SK-N-MC (cell line): ENCODE results near the gene NBEA.

Experiments
- EZH2 ChIP-seq: fragments of 200-600 bp; sonication (generic); IDR thresholded peaks from one replicate; pipeline ENCODE4 v1.6.1; 2017; ENCODE audit warnings: antibody characterized with exemption
- FOXP2 ChIP-seq: optimal IDR thresholded peaks from 2 replicates; pipeline ENCODE3; 2011; ENCODE audit warnings: mild to moderate bottlenecking, moderate library complexity; ENCODE audit not compliant: insufficient read depth; ENCODE audit errors: extremely low read length, control extremely low read depth
- POLR2AphosphoS5 ChIP-seq: IDR thresholded peaks from 2 replicates; pipeline ENCODE4 v1.6.1; 2012; ENCODE audit warnings: mild to moderate bottlenecking, low read depth, low read length, borderline replicate concordance

DNA sequence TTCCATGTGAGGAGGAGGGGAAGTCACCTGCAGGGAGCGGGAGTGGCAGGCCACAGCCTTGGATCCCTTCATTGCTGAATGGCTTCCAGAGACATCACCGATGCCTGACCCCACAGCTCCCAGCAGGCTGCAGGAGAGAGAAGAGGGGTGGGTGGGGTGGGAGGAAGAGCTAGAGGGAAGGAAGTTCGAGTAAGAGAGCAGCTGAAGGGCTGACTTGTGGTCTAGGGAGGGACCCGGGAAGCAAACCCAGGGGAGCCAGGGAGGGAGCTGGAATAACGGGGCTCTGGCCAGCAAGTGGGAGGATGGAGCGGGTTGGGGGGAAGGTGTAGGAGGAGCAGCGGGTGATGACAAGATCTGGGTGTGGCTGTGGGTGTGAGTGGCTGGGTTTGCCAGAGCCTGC lies 764.2 kb downstream of the NBEA start:
- TF ChIP-seq EZH2 (no peak), POLR2AphosphoS5 (no peak), FOXP2 (no peak)
